K562 (cell line): ENCODE data around the gene MRPS18B. TPM values are rescaled to one million over a fixed set of nuclear protein-coding genes. Genes with fewer than 3 reads are reported as not detected.

Source experiments
- CEBPB ChIP-seq: fragments of 450-650 bp; IDR thresholded peaks from 2 replicates; pipeline ENCODE4 v1.6.1; 2016; ENCODE audit warnings: missing genetic modification characterization, missing compliant biosample characterization
- CHD4 ChIP-seq: fragments of 200-600 bp; sonication (generic); IDR thresholded peaks from 3 replicates; pipeline ENCODE4 v1.6.1; 2012; ENCODE audit warnings: low read depth, mild to moderate bottlenecking, mixed read lengths, low read length, inconsistent platforms; ENCODE audit not compliant: insufficient read depth, insufficient replicate concordance, poor library complexity, severe bottlenecking
- FIP1L1 ChIP-seq: fragments of 200-400 bp; formaldehyde crosslinking; IDR thresholded peaks from 2 replicates; pipeline ENCODE4 v1.6.1; 2018; ENCODE audit warnings: mild to moderate bottlenecking, low read depth, low read length; ENCODE audit not compliant: poor library complexity, severe bottlenecking
- GMEB1 ChIP-seq: fragments of 250-450 bp; sonication (Bioruptor Pico); IDR thresholded peaks from 2 replicates; pipeline ENCODE4 v1.4.0; 2020; ENCODE audit warnings: mild to moderate bottlenecking
- GTF2B ChIP-seq: IDR thresholded peaks from 2 replicates; pipeline ENCODE4 v1.6.1; 2011; ENCODE audit not compliant: insufficient read length; ENCODE audit errors: extremely low read depth
- JUN ChIP-seq, 2 experiments: sonication (generic) in 1 of 2; formaldehyde crosslinking in 1 of 2; IDR thresholded peaks; 2 replicates each; pipeline versions ENCODE4 v1.6.1 to v1.8.0; 2012 to 2022; ENCODE audit warnings: borderline replicate concordance in 2 of 2, mild to moderate bottlenecking in 2 of 2, improper control_type of control experiment in 1 of 2, low read depth in 1 of 2, low read length in 1 of 2, missing genetic modification reagents in 1 of 2
- KDM4B ChIP-seq, 2 experiments: fragments of 450-650 bp in 1 of 2; sonication (generic) in 1 of 2; IDR thresholded peaks; 2 replicates each; pipeline ENCODE4 v1.6.1; 2016 to 2017; ENCODE audit warnings: borderline replicate concordance in 2 of 2, antibody characterized with exemption in 1 of 2, low read depth in 1 of 2, mild to moderate bottlenecking in 1 of 2
- NR1H2 ChIP-seq: sonication (generic); formaldehyde crosslinking; IDR thresholded peaks from 2 replicates; pipeline ENCODE4 v1.4.0; 2020; ENCODE audit warnings: mild to moderate bottlenecking, missing genetic modification reagents
- PCBP2 ChIP-seq: fragments of 200-400 bp; formaldehyde crosslinking; IDR thresholded peaks from 2 replicates; pipeline ENCODE4 v1.6.1; 2018; ENCODE audit warnings: low read length, low read depth, mild to moderate bottlenecking, moderate library complexity; ENCODE audit not compliant: poor library complexity, severe bottlenecking
- POLR2B ChIP-seq: fragments of 450-650 bp; IDR thresholded peaks from 2 replicates; pipeline ENCODE4 v1.6.1; 2018; ENCODE audit warnings: low read depth; ENCODE audit not compliant: partially characterized antibody
- RB1 ChIP-seq: fragments of 450-650 bp; IDR thresholded peaks from 2 replicates; pipeline ENCODE4 v1.6.1; 2017; ENCODE audit warnings: low read depth, mild to moderate bottlenecking
- SP1 ChIP-seq: sonication (generic); formaldehyde crosslinking; IDR thresholded peaks from 2 replicates; pipeline ENCODE4 v1.8.1; 2022; ENCODE audit warnings: mild to moderate bottlenecking, missing genetic modification reagents
- TRIM28 ChIP-seq: fragments of 450-650 bp; IDR thresholded peaks from 2 replicates; pipeline ENCODE4 v1.6.1; 2017
- ZC3H4 ChIP-seq: sonication (generic); formaldehyde crosslinking; IDR thresholded peaks from 2 replicates; pipeline ENCODE4 v1.9.0; 2021; ENCODE audit warnings: missing genetic modification reagents, borderline replicate concordance
- polyA plus RNA-seq, 8 experiments: library from polyadenylated mRNA; depleted of rRNA in 4 of 8; stranded (reverse) in 5 of 8; unstranded in 3 of 8; fragments of >200 nt; fragmentation: Nextera tagmentation in 2 of 8; fragmentation: Illumina TruSeq in 1 of 8; extraction: Ambion mirVana in 2 of 8; extraction: Trizol in 1 of 8; gene quantifications; 2 replicates each; pipeline versions ENCODE4 v1.2.1 to v1.2.3, GENCODE V29; 2011 to 2014; ENCODE audit warnings: inconsistent platforms in 1 of 8, missing spikeins in 1 of 8
- total RNA-seq, 7 experiments: library from RNA; depleted of rRNA in 6 of 7; stranded (reverse); fragments of >200 nt in 6 of 7; fragmentation: Illumina TruSeq in 2 of 7; extraction: Trizol in 2 of 7; gene quantifications; 2 replicates each; pipeline versions ENCODE4 v1.2.1 to v1.2.3, GENCODE V29; 2011 to 2021; ENCODE audit warnings: low replicate concordance in 1 of 7
- TF ChIP-seq, protein P1 (sequence below): fragments of 450-650 bp; IDR thresholded peaks from 2 replicates; pipeline ENCODE4 v1.6.1; 2016; ENCODE audit warnings: low read depth, mild to moderate bottlenecking, moderate library complexity
- TF ChIP-seq, protein P2 (sequence below): fragments of 450-650 bp; IDR thresholded peaks from 2 replicates; pipeline ENCODE4 v1.6.1; 2018; ENCODE audit not compliant: partially characterized antibody

The MRPS18B gene
- total and polyA plus RNA-seq, 9 of the 15 experiments (the other 6 are each of a cell fraction or from before 2014, with no cell fraction given), result 132 to 383 (median 178) TPM

GRCh38 chr6:30672445-30673253 lies 55.0 kb downstream of the MRPS18B start, which contains the start of gene DHX16 (continued):
- TF ChIP-seq PCBP2 (no peak), GMEB1 (CRISPR knock-in tag) (0 out of 2 replicates have a peak, but pooled peaks have one; percentile 20), JUN (IDR thresholded peaks at IDR 0.05; ENCODE audit: borderline replicate concordance, low read depth, low read length) (peak; percentile 75; the same call in 1 of the 2 replicates), JUN (CRISPR knock-in tag; IDR thresholded peaks at IDR 0.05; ENCODE audit: borderline replicate concordance) (0 out of 2 replicates have a peak, but pooled peaks have one; percentile 90), NR1H2 (CRISPR knock-in tag) (no peak), FIP1L1 (peak; percentile 33), POLR2B (peak; percentile 73), SP1 (CRISPR knock-in tag) (peak; percentile 90), RB1 (peak; percentile 62), TRIM28 (peak; percentile 35; the same call in 1 of the 2 replicates), CEBPB (tag) (no peak), CHD4 (no peak), GTF2B (no peak), KDM4B (IDR thresholded peaks at IDR 0.05; ENCODE audit: borderline replicate concordance in 2 of 2, low read depth in 1 of 2) (no peak), ZC3H4 (no peak)
- TF ChIP-seq, protein P1, sequence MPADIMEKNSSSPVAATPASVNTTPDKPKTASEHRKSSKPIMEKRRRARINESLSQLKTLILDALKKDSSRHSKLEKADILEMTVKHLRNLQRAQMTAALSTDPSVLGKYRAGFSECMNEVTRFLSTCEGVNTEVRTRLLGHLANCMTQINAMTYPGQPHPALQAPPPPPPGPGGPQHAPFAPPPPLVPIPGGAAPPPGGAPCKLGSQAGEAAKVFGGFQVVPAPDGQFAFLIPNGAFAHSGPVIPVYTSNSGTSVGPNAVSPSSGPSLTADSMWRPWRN, result no peak
- TF ChIP-seq, protein P2, sequence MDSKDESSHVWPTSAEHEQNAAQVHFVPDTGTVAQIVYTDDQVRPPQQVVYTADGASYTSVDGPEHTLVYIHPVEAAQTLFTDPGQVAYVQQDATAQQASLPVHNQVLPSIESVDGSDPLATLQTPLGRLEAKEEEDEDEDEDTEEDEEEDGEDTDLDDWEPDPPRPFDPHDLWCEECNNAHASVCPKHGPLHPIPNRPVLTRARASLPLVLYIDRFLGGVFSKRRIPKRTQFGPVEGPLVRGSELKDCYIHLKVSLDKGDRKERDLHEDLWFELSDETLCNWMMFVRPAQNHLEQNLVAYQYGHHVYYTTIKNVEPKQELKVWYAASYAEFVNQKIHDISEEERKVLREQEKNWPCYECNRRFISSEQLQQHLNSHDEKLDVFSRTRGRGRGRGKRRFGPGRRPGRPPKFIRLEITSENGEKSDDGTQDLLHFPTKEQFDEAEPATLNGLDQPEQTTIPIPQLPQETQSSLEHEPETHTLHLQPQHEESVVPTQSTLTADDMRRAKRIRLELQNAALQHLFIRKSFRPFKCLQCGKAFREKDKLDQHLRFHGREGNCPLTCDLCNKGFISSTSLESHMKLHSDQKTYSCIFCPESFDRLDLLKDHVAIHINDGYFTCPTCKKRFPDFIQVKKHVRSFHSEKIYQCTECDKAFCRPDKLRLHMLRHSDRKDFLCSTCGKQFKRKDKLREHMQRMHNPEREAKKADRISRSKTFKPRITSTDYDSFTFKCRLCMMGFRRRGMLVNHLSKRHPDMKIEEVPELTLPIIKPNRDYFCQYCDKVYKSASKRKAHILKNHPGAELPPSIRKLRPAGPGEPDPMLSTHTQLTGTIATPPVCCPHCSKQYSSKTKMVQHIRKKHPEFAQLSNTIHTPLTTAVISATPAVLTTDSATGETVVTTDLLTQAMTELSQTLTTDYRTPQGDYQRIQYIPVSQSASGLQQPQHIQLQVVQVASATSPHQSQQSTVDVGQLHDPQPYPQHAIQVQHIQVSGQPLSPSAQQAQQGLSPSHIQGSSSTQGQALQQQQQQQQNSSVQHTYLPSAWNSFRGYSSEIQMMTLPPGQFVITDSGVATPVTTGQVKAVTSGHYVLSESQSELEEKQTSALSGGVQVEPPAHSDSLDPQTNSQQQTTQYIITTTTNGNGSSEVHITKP, result peak; percentile 31
